HCT116 (cell line): Measurements from ENCODE around the gene ITGA1. TPM values are rescaled to one million over a fixed set of nuclear protein-coding genes. Genes with fewer than 3 reads are reported as not detected.

ENCODE experiments used
- ATAC-seq: fragments of 200-7000 bp; cut with Tn5 transposase; 2 replicates; pipeline ENCODE4 v1.9.1; 2020; ENCODE audit warnings: mild to moderate bottlenecking, moderate library complexity
- BruUV-seq: library from RNA; stranded (reverse); fragments of 400-500 nt; replicated peaks from 2 replicates; lab custom pipeline; 2021; lab: Mats Ljungman, UMichigan
- CTCF ChIA-PET: fragments of 300-600 bp; sonication (Branson Sonifier 250); formaldehyde crosslinking; loops from one replicate; lab custom pipeline; 2021; ENCODE audit warnings: antibody characterized with exemption; lab: Charles Lee
- POLR2A ChIA-PET: fragments of 300-600, 350-600 bp; sonication (Branson Sonifier 250); formaldehyde crosslinking; loops from one replicate; lab custom pipeline; 2021; ENCODE audit warnings: antibody characterized with exemption; lab: Charles Lee
- RAD21 ChIA-PET, 2 experiments: fragments of 300-600 bp; sonication (Branson Sonifier 250); formaldehyde crosslinking; loops; one replicate each; lab custom pipeline; 2023; ENCODE audit warnings: low total read pairs in 2 of 2; ENCODE audit not compliant: uncharacterized antibody in 2 of 2, unreplicated experiment in 2 of 2, low non-redundant PET in 1 of 2; lab: Charles Lee
- DNase-seq: peaks from one replicate; pipeline ENCODE4 v3.0.0-alpha.2; 2010; ENCODE audit warnings: low read depth, low spot score
- H2AFZ ChIP-seq: fragments of 200-600 bp; shearing (Covaris generic), sonication (generic); 2 replicates; pipeline ENCODE4 v1.6.1; 2017; ENCODE audit warnings: low read depth, mixed run types, mixed read lengths, antibody characterized with exemption, low read length; ENCODE audit not compliant: poor library complexity, severe bottlenecking
- H3K27ac ChIP-seq: 2 replicates; pipeline ENCODE4 v1.5.1; 2012; ENCODE audit warnings: low read depth, low read length
- H3K27me3 ChIP-seq: fragments of 200-600 bp; sonication (generic); 2 replicates; pipeline ENCODE4 v1.6.1; 2016; ENCODE audit warnings: mixed run types, low read length, mixed read lengths; ENCODE audit not compliant: insufficient read depth
- H3K36me3 ChIP-seq, 2 experiments: fragments of 200-500 bp in 1 of 2; fragments of 200-600 bp in 1 of 2; sonication (Bioruptor generic) in 1 of 2; sonication (generic) in 1 of 2; 2 replicates each; pipeline versions ENCODE4 v1.5.1 to v1.6.1; 2014 to 2016; ENCODE audit warnings: low read length in 2 of 2, inconsistent platforms in 1 of 2, mixed read lengths in 1 of 2, mixed run types in 1 of 2; ENCODE audit not compliant: insufficient read depth in 2 of 2, control insufficient read depth in 1 of 2
- H3K4me1 ChIP-seq, 2 experiments: fragments of 200-600 bp in 1 of 2; sonication (generic) in 1 of 2; 2 replicates each; pipeline versions ENCODE4 v1.5.1 to v1.6.1; 2012 to 2017; ENCODE audit warnings: low read length in 2 of 2, inconsistent platforms in 1 of 2, mild to moderate bottlenecking in 1 of 2, mixed read lengths in 1 of 2, mixed run types in 1 of 2, moderate library complexity in 1 of 2; ENCODE audit not compliant: insufficient read depth in 2 of 2, control insufficient read depth in 1 of 2
- H3K4me2 ChIP-seq: fragments of 200-600 bp; sonication (generic); 2 replicates; pipeline ENCODE4 v1.6.1; 2017; ENCODE audit warnings: mixed run types, low read length, mixed read lengths
- H3K4me3 ChIP-seq, 2 experiments: fragments of 200-600 bp in 1 of 2; sonication (generic) in 1 of 2; replicated peaks in 1 of 2; 2 replicates each; pipeline ENCODE4 v1.5.1; 2011 to 2016; ENCODE audit warnings: low read length in 2 of 2, control low read depth in 1 of 2, low read depth in 1 of 2, mild to moderate bottlenecking in 1 of 2, mixed read lengths in 1 of 2, mixed run types in 1 of 2
- H3K79me2 ChIP-seq: fragments of 200-600 bp; sonication (generic); 2 replicates; pipeline ENCODE4 v1.6.1; 2017; ENCODE audit warnings: mild to moderate bottlenecking, mixed run types, low read length, moderate library complexity, mixed read lengths; ENCODE audit not compliant: insufficient read depth
- H3K9ac ChIP-seq: fragments of 200-600 bp; sonication (generic); 2 replicates; pipeline ENCODE4 v1.6.1; 2016; ENCODE audit warnings: low read length, mixed read lengths
- H3K9me2 ChIP-seq: fragments of 200-600 bp; sonication (generic), shearing (Covaris generic); 2 replicates; pipeline ENCODE4 v1.6.1; 2017; ENCODE audit warnings: mixed run types, mild to moderate bottlenecking, moderate library complexity; ENCODE audit not compliant: insufficient read depth
- H3K9me3 ChIP-seq, 2 experiments: fragments of 200-500 bp in 1 of 2; fragments of 200-600 bp in 1 of 2; sonication (Bioruptor generic) in 1 of 2; sonication (generic) in 1 of 2; 2 replicates each; pipeline ENCODE4 v1.6.1; 2014 to 2017; ENCODE audit warnings: low read length in 2 of 2, mixed read lengths in 2 of 2, inconsistent platforms in 1 of 2, low read depth in 1 of 2, mild to moderate bottlenecking in 1 of 2, mixed run types in 1 of 2, moderate library complexity in 1 of 2; ENCODE audit not compliant: control insufficient read depth in 1 of 2, insufficient read depth in 1 of 2
- H4K20me1 ChIP-seq: fragments of 200-600 bp; sonication (generic), shearing (Covaris generic); 2 replicates; pipeline ENCODE4 v1.6.1; 2017; ENCODE audit warnings: mixed run types, mild to moderate bottlenecking, moderate library complexity; ENCODE audit not compliant: insufficient read depth
- CEBPB ChIP-seq: IDR thresholded peaks from 2 replicates; pipeline ENCODE4 v1.6.1; 2012; ENCODE audit warnings: low read depth
- EGR1 ChIP-seq: IDR thresholded peaks from 2 replicates; pipeline ENCODE4 v1.6.1; 2012; ENCODE audit warnings: low read depth
- EZH2 ChIP-seq: fragments of 200-600 bp; sonication (generic); IDR thresholded peaks from 2 replicates; pipeline ENCODE4 v1.6.1; 2017; ENCODE audit warnings: antibody characterized with exemption, mixed run types
- EZH2phosphoT487 ChIP-seq: fragments of 200-600 bp; IDR thresholded peaks from 2 replicates; pipeline ENCODE4 v1.6.1; 2018; ENCODE audit warnings: antibody characterized with exemption, borderline replicate concordance
- FOSL1 ChIP-seq: IDR thresholded peaks from 2 replicates; pipeline ENCODE4 v1.6.1; 2012; ENCODE audit warnings: low read depth
- JUND ChIP-seq: IDR thresholded peaks from 2 replicates; pipeline ENCODE4 v1.6.1; 2012
- POLR2A ChIP-seq: IDR thresholded peaks from 2 replicates; pipeline ENCODE4 v1.7.0; 2011; ENCODE audit warnings: borderline replicate concordance; ENCODE audit not compliant: insufficient read depth, insufficient read length; ENCODE audit errors: extremely low read depth
- RAD21 ChIP-seq: IDR thresholded peaks from 2 replicates; pipeline ENCODE4 v1.6.1; 2012; ENCODE audit warnings: low read depth, mild to moderate bottlenecking
- SIN3A ChIP-seq: IDR thresholded peaks from 2 replicates; pipeline ENCODE4 v1.6.1; 2012; ENCODE audit warnings: low read depth
- SRF ChIP-seq: IDR thresholded peaks from 2 replicates; pipeline ENCODE4 v1.6.1; 2012; ENCODE audit warnings: low read depth
- TCF7L2 ChIP-seq: IDR thresholded peaks from 2 replicates; pipeline ENCODE4 v1.7.0; 2011; ENCODE audit warnings: borderline replicate concordance, inconsistent platforms; ENCODE audit not compliant: insufficient read depth, insufficient read length; ENCODE audit errors: extremely low read depth
- ZFX ChIP-seq: fragments of 450-650 bp; IDR thresholded peaks from 2 replicates; pipeline ENCODE4 v1.6.1; 2017
- ZNF274 ChIP-seq: fragments of 200-500 bp; sonication (Bioruptor generic); IDR thresholded peaks from 2 replicates; pipeline ENCODE4 v1.6.1; 2014; ENCODE audit warnings: mild to moderate bottlenecking, low read depth, low read length, inconsistent platforms
- intact Hi-C: fragments of 100-400 bp; cut with micrococcal nuclease; formaldehyde crosslinking; loops from 2 replicates; pipeline ENCODE4 v1.10.0; 2022
- total RNA-seq: library from RNA; stranded (reverse); gene quantifications from one replicate; pipeline ENCODE4 v1.2.1, GENCODE V29; 2021; ENCODE audit not compliant: unreplicated experiment
- TF ChIP-seq, protein P1 (sequence below): IDR thresholded peaks from 2 replicates; pipeline ENCODE4 v1.6.1; 2012; ENCODE audit warnings: low read depth
- TF ChIP-seq, protein P2 (sequence below): IDR thresholded peaks from 2 replicates; pipeline ENCODE4 v1.6.1; 2012
- TF ChIP-seq, protein P3 (sequence below): IDR thresholded peaks from 2 replicates; pipeline ENCODE4 v1.6.1; 2012

ITGA1 gene
- total RNA-seq, 1 experiment from 2014 or later, result 1.8 TPM

DNA sequence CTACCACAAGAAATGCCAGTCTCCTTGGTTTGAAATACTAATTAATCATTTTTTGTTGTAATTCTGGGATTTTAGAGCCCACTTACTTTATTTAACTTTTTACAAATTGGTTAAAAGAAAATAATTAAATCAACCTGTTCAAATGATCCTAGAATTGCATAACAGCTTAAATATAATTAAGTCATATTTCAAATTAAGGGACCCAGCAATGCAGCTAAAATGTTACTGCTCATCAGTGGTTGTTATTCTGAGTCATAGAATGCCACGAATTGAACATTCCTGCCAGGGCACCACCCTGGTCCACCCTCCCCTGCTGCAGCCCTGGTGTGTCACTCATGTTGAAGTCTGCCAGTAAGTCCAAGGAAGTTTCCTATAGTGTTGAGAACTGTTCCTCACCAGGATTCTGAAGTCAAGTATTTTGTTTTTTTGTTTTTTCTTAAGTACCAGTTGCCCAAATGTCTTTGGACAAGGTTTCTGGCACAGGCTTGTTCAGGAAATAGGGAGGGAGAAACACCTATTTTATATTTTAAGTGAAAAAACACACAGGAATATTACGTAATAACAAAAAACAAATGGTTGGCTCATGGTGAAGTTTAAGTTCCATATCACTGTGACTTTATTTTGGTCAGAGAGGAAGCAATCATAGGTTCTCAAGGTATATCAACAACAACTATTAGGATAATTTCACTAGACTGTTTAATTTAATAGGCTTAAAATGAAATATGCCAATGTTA, 4.3 kb upstream of the ITGA1 start:
- H3K27ac ChIP-seq, result no peak overlapping the region
- no peaks in the 10 kb centered on the region for H3K36me3 ChIP-seq
- H3K4me1 ChIP-seq, result peaks cover 9 to 22% of the 10 kb centered on the region in 2 experiments; a peak in 3 of 4 replicates
- H3K27me3 ChIP-seq, result no peaks in the 10 kb centered on the region
- no peak for ATAC-seq
- POLR2A ChIA-PET, result no interaction called here
- no peak overlapping the region for H3K9ac ChIP-seq
- H4K20me1 ChIP-seq, result no peaks in the 10 kb centered on the region
- H2AFZ ChIP-seq, result peak overlapping the region; percentile 52
- CTCF ChIA-PET, result interaction anchor here (1.3 kb wide), 1 partner anchor 132 kb away, joined by 3 read pairs; no protein-coding TSS in a partner anchor
- DNase-seq, result no peak
- no peak for TF ChIP-seq RAD21
- TF ChIP-seq, protein P1, sequence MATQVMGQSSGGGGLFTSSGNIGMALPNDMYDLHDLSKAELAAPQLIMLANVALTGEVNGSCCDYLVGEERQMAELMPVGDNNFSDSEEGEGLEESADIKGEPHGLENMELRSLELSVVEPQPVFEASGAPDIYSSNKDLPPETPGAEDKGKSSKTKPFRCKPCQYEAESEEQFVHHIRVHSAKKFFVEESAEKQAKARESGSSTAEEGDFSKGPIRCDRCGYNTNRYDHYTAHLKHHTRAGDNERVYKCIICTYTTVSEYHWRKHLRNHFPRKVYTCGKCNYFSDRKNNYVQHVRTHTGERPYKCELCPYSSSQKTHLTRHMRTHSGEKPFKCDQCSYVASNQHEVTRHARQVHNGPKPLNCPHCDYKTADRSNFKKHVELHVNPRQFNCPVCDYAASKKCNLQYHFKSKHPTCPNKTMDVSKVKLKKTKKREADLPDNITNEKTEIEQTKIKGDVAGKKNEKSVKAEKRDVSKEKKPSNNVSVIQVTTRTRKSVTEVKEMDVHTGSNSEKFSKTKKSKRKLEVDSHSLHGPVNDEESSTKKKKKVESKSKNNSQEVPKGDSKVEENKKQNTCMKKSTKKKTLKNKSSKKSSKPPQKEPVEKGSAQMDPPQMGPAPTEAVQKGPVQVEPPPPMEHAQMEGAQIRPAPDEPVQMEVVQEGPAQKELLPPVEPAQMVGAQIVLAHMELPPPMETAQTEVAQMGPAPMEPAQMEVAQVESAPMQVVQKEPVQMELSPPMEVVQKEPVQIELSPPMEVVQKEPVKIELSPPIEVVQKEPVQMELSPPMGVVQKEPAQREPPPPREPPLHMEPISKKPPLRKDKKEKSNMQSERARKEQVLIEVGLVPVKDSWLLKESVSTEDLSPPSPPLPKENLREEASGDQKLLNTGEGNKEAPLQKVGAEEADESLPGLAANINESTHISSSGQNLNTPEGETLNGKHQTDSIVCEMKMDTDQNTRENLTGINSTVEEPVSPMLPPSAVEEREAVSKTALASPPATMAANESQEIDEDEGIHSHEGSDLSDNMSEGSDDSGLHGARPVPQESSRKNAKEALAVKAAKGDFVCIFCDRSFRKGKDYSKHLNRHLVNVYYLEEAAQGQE, result no peak
- TF ChIP-seq EZH2, result no peak
- TF ChIP-seq SIN3A, result no peak
- no peak for TF ChIP-seq ZNF274
- peak; percentile 23; the same call in 1 of the 2 replicates for TF ChIP-seq CEBPB
- no peak for TF ChIP-seq ZFX
- TF ChIP-seq TCF7L2, result no peak
- TF ChIP-seq FOSL1, result peak; percentile 20; the same call in 1 of the 2 replicates
- TF ChIP-seq EZH2phosphoT487, result no peak
- no peak for TF ChIP-seq SRF
- TF ChIP-seq EGR1, result no peak
- TF ChIP-seq, protein P2, sequence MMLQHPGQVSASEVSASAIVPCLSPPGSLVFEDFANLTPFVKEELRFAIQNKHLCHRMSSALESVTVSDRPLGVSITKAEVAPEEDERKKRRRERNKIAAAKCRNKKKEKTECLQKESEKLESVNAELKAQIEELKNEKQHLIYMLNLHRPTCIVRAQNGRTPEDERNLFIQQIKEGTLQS, result no peak
- no peak for TF ChIP-seq JUND
- TF ChIP-seq, protein P3, sequence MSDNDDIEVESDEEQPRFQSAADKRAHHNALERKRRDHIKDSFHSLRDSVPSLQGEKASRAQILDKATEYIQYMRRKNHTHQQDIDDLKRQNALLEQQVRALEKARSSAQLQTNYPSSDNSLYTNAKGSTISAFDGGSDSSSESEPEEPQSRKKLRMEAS, result no peak
- no peak for TF ChIP-seq POLR2A
- RAD21 ChIA-PET, result no interaction called here
- intact Hi-C loops, result no loop called here
- no TSS peak for BruUV-seq
- peak overlapping the region; percentile 42 for H3K4me2 ChIP-seq
- H3K4me3 ChIP-seq, result no peak overlapping the region
- no peaks in the 10 kb centered on the region for H3K79me2 ChIP-seq
- H3K9me3 ChIP-seq, result no peaks in the 10 kb centered on the region
- H3K9me2 ChIP-seq, result no peaks in the 10 kb centered on the region
